GM12891 (cell line): ENCODE data around the gene TP53I13.

Experiments used
- PAX5 ChIP-seq: IDR thresholded peaks from 2 replicates; pipeline ENCODE4 v1.6.1; 2011; ENCODE audit warnings: low read length, moderate library complexity, mild to moderate bottlenecking; ENCODE audit not compliant: insufficient read depth, severe bottlenecking
- POLR2A ChIP-seq: IDR thresholded peaks from 2 replicates; pipeline ENCODE4 v1.6.1; 2011; ENCODE audit warnings: low read depth, low read length, control low read depth
- POLR2AphosphoS5 ChIP-seq: IDR thresholded peaks from 2 replicates; pipeline ENCODE4 v1.6.1; 2011; ENCODE audit warnings: low read depth, low read length, control low read depth
- POU2F2 ChIP-seq: IDR thresholded peaks from 2 replicates; pipeline ENCODE4 v1.6.1; 2011; ENCODE audit warnings: low read depth, mild to moderate bottlenecking, control low read depth, low read length, moderate library complexity
- SPI1 ChIP-seq: IDR thresholded peaks from 2 replicates; pipeline ENCODE4 v1.6.1; 2011; ENCODE audit warnings: low read depth, low read length, control low read depth
- TAF1 ChIP-seq: IDR thresholded peaks from 2 replicates; pipeline ENCODE4 v1.6.1; 2011; ENCODE audit warnings: low read depth, low read length, control low read depth

- TF ChIP-seq POLR2A (no peak), POLR2AphosphoS5 (no peak), POU2F2 (no peak), TAF1 (no peak), PAX5 (no peak), SPI1 (no peak)
These were observed 19.1 kb downstream of the TP53I13 start for GRCh38 chr17:29587591-29587990.
